Right kidney (tissue), 1 donor: Measurements from ENCODE around the gene ACTR5.
A peak's percentile ranks its signal among the peaks of the same experiment; 100 is the strongest.
"Not testable (repeated sequence)": the region's sequence is repeated elsewhere in the genome, so short reads cannot be mapped to it uniquely, and the experiment has no call there.

Experiments used
- DNase-seq: peaks from one replicate; pipeline ENCODE4 v3.0.0-alpha.2; 2016

ACTR5 gene

GRCh38 chr20:38804682-38805501 lies 56.6 kb downstream of the ACTR5 start:
- no peak for DNase-seq

DNA sequence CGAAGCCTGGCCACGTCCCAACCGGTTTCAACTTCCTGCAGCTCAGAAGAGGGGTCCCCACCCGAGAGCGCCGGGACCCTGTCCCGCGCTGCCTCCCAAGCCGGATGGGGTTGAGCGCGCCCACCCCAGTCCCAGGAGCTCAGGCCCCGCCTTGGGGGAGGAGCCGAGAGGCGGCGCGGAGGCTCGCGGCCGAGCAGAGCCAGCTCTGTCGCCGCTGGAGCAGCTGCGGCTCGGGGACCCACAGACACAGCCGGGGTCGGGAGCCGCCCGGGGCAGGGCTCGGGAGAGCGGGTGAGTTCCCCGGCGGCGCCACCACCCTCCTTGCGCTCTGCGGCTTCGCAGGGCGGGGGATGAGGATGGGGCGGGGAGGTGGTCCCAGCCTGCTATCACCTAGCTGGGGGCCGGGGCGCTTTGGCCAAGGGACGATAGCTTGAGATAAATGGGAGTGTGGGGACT lies 57.3 kb downstream of the ACTR5 start, which contains the start of gene PPP1R16B:
Gene PPP1R16B, plus strand, starts transcription at position 196 of the 456 bp plus-strand sequence. CDS start 30,229 bp downstream, outside the sequence.
- peak; percentile 59 for DNase-seq

- DNase-seq: peak; percentile 47
Measured at GRCh38 chr20:38805958-38806854, 57.9 kb downstream of the ACTR5 start.

- DNase-seq: peak; percentile 47
Measured at GRCh38 chr20:38806855-38807655, 58.8 kb downstream of the ACTR5 start.

DNA sequence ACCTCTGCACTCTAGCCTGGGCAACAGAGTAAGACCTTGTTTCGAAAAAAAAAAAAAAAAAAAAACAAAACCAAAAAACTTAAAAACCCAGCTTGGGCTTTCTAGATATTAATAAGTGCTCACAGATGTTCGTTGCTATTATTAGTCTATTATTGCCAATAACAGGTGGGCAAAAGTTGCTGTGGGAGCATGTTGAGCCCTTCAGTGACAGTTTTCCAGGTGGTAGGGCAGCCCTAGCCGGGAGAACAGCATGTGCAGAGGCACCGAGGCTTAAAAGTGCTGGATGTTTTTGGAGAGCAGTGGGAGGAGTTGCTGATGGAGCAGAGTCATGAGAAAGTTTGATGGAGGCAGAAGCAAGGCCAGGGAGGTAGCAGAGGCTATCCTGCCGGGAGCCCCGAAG lies 61.7 kb downstream of the ACTR5 start:
- no peak for DNase-seq

DNA sequence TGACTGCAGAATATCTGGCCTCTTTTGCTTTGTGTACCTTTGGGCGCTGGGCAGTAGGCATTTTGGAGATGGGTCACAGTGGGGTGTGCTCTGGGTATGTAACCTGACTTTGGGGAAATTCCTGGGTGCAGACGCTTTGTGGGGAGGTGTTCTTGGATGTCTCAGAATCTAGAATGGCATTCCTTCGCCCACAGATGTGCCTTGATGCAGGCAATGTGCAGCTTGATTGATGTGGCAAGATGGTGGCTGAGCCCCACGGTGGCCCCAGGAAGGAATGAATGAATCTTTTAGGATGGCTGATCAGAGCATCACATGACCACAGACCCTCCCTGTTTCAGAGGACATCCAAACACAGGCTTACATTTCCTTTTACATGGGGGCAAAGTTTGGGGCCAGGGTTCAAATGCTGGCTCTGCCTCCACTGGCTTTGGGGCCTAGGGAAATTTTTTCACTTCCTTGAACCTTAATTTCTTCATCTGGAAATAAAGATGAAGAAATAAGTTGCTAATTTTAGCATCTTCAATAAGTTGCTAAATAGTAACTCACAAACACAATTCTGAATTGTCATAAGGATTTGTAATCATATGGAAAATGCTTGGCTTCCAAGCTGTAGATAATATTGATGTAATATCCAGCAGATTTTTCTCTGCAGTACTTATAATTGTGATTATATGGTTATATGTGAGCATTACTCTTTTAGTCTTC lies 62.8 kb downstream of the ACTR5 start:
- no peak for DNase-seq

DNA sequence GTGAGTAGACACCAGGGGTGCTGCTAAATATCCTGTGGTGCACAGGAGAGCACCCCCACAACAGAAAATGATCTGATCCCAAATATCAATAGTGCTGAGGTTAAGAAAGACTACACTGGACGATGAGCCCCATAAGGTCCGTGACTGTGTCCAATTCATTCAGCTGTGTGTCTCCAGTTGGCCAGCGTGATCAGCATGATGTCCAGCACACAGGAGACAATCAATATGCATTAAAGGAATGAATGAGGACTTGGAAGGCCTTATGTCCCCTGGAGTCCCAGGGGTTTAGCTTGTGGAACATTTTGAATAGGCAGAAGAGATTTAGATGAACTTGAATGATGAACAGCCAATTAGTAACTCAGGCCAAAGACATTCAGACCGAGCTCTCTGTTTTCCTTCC lies 63.5 kb downstream of the ACTR5 start:
- no peak for DNase-seq

GRCh38 chr20:38812182-38812581 lies 63.9 kb downstream of the ACTR5 start:
- DNase-seq: no peak

GRCh38 chr20:38812709-38813573 lies 64.7 kb downstream of the ACTR5 start:
- DNase-seq: no peak

GRCh38 chr20:38813574-38813962 lies 65.3 kb downstream of the ACTR5 start:
- not testable (repeated sequence) for DNase-seq

GRCh38 chr20:38815446-38815845 lies 67.2 kb downstream of the ACTR5 start:
- no peak for DNase-seq

DNA sequence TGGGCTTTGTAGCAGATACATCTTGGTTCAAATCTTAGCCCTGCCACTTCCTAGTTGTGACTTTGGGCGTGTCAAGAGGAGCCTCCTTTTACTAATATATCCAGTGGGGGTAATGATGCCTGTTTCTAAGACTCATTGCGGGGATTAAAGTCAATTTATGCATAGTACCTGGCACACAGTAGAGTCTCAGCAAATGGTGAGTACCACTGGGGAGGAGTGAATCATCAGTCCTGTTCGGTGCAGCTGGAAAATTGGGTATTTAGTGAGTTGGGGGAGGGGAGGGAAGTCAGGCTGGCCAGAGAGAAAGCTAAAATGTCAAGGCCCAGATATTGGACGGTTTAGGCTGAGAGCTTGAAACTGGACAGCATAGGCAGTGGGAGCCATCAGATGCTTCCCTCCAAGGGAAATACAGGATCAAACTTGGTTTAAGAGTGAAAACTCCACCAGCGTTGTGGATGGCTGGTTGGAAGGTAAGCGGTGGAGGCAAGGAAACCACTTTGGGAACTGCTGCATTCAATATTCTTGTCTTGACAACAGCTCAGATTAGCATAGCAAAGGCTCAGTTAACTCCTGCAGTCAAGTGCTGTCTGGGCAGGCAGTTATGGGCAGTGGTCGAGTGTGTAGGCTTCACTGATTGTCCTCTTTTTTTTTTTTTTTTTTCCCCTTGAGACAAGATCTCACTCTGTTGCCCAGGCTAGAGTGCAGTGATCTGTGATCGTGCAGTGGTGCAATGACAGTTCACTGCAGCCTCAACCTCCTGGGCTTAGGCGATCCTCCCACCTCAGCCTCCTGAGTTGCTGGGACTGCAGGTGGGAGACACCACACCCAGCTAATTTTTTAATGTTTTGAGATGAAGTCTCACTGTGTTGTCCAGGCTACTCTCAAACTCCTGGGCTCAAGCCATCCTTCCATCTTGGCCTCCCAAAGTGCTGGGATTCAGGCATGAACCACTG lies 70.1 kb downstream of the ACTR5 start:
- DNase-seq: no peak
